ENCODE data around the gene PCDH17.

DNA sequence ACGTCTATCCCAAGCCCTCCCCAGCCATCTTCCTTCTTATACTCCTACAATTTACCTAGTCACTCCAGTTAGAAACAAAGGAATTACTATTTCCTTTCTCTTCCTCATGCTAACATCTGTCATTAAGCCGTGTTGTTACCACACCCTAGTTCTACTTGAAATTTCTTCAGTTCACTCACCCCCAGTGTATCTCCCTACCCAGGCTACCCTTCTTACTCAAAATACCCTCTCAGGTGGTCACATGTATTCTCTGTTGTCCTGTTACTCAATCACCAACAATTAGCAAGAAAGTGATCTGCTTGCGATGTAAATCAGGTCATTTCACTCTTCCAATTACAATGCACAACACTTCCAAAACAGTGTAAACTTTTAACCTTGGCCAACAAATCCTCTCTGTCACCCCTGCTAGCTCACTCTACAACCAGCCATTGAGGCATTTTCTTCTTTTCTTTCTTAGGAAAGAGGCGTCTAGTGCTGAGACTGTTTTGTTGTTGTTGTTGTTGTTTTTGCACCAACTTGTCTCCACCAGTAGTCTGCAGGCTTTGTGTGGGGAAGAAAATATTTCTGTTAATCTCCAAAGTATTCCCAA, 50.7 kb downstream of the PCDH17 start:
- no peak for TF ChIP-seq REST (IDR thresholded peaks at IDR 0.05; ENCODE audit: insufficient replicate concordance, low read depth)
- TF ChIP-seq, protein P1, sequence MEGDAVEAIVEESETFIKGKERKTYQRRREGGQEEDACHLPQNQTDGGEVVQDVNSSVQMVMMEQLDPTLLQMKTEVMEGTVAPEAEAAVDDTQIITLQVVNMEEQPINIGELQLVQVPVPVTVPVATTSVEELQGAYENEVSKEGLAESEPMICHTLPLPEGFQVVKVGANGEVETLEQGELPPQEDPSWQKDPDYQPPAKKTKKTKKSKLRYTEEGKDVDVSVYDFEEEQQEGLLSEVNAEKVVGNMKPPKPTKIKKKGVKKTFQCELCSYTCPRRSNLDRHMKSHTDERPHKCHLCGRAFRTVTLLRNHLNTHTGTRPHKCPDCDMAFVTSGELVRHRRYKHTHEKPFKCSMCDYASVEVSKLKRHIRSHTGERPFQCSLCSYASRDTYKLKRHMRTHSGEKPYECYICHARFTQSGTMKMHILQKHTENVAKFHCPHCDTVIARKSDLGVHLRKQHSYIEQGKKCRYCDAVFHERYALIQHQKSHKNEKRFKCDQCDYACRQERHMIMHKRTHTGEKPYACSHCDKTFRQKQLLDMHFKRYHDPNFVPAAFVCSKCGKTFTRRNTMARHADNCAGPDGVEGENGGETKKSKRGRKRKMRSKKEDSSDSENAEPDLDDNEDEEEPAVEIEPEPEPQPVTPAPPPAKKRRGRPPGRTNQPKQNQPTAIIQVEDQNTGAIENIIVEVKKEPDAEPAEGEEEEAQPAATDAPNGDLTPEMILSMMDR (IDR thresholded peaks at IDR 0.05; ENCODE audit: insufficient read depth, low read length): no peak
- no peak for TF ChIP-seq POLR2AphosphoS5 (IDR thresholded peaks at IDR 0.05; ENCODE audit: low read depth)
- no peak for TF ChIP-seq GABPA (IDR thresholded peaks at IDR 0.05; ENCODE audit: low read depth)

Data from HL-60 (cell line).